SK-N-SH treated with all-trans-retinoic acid at 6 μM for 48 hours (cell line): ENCODE results near the gene CDC45.

ENCODE experiments used
- ARNTL ChIP-seq: fragments of 450-650 bp; formaldehyde crosslinking; IDR thresholded peaks from 2 replicates; pipeline ENCODE4 v1.5.0; 2020; ENCODE audit warnings: low read depth, mild to moderate bottlenecking, moderate library complexity, borderline replicate concordance
- ISL1 ChIP-seq: fragments of 250-450 bp; sonication (Bioruptor Pico); IDR thresholded peaks from 2 replicates; pipeline ENCODE4 v2.1.2; 2022; ENCODE audit warnings: mild to moderate bottlenecking, moderate library complexity
- SNAI2 ChIP-seq: fragments of 250-450 bp; sonication (Bioruptor Pico); IDR thresholded peaks from 2 replicates; pipeline ENCODE4 v1.5.0; 2020; ENCODE audit warnings: mild to moderate bottlenecking, moderate library complexity
- TOX ChIP-seq: fragments of 250-450 bp; sonication (Bioruptor Pico); IDR thresholded peaks from 2 replicates; pipeline ENCODE4 v1.8.0; 2021; ENCODE audit warnings: mild to moderate bottlenecking, moderate library complexity, borderline replicate concordance
- ZC3H10 ChIP-seq: fragments of 250-450 bp; sonication (Bioruptor Pico); IDR thresholded peaks from 2 replicates; pipeline ENCODE4 v1.5.1; 2021; ENCODE audit warnings: mild to moderate bottlenecking, moderate library complexity
- ZFP3 ChIP-seq: fragments of 250-450 bp; sonication (Bioruptor Pico); IDR thresholded peaks from 2 replicates; pipeline ENCODE4 v1.5.0; 2020; ENCODE audit warnings: mild to moderate bottlenecking, moderate library complexity
- ZNF565 ChIP-seq: fragments of 450-650 bp; formaldehyde crosslinking; conservative IDR thresholded peaks from 2 replicates; pipeline ENCODE4 v1.5.0; 2020; ENCODE audit warnings: low read depth, mild to moderate bottlenecking, moderate library complexity
- ZNF70 ChIP-seq: fragments of 450-650 bp; formaldehyde crosslinking; IDR thresholded peaks from 2 replicates; pipeline ENCODE4 v1.5.0; 2020; ENCODE audit warnings: mild to moderate bottlenecking, moderate library complexity
- ZNF8 ChIP-seq: fragments of 450-650 bp; formaldehyde crosslinking; IDR thresholded peaks from 2 replicates; pipeline ENCODE4 v1.5.0; 2020; ENCODE audit warnings: mild to moderate bottlenecking, moderate library complexity
- TF ChIP-seq, protein P1 (sequence below): fragments of 250-450 bp; sonication (Bioruptor Pico); IDR thresholded peaks from 2 replicates; pipeline ENCODE4 v1.5.1; 2020; ENCODE audit warnings: low read depth, mild to moderate bottlenecking, moderate library complexity
- TF ChIP-seq, protein P2 (sequence below): fragments of 250-450 bp; sonication (Bioruptor Pico); IDR thresholded peaks from 2 replicates; pipeline ENCODE4 v1.8.0; 2020; ENCODE audit warnings: mild to moderate bottlenecking, moderate library complexity, borderline replicate concordance

DNA sequence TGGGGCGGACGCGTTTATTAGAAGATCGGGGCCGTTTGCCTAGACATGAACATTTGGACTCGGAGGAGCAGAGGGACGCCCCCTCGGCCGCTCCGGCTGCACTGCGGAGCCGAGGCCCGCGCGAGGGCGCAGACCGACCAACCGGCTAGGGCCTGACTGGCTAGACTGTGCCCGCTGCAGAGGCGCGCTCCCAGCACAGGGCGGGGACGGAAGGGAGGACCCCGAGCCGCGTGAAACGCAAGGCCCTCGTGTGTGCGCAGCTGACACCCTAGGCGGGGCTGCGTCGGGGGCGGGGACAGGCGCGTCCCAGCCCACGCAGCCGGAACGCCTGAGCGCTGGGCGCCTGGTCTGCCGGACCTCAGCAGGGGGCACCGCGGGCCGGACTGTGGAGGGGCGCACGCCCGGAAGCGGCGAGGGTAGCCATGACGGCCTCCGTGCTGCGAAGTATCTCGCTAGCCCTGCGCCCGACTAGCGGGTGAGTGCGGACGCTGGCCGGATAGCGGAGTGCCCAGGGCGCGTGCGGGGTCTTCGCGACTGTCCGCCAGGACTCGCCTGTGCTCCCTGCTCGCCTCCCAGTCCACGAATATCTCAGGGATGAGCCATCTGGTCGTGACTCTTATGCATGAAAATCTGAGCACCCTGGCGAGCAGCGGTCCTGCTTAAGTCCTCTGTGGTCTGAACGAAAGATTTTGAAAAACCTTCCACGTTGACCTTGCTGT, 47.4 kb upstream of the CDC45 start, which contains the start of gene MRPL40:
- TF ChIP-seq, protein P1, sequence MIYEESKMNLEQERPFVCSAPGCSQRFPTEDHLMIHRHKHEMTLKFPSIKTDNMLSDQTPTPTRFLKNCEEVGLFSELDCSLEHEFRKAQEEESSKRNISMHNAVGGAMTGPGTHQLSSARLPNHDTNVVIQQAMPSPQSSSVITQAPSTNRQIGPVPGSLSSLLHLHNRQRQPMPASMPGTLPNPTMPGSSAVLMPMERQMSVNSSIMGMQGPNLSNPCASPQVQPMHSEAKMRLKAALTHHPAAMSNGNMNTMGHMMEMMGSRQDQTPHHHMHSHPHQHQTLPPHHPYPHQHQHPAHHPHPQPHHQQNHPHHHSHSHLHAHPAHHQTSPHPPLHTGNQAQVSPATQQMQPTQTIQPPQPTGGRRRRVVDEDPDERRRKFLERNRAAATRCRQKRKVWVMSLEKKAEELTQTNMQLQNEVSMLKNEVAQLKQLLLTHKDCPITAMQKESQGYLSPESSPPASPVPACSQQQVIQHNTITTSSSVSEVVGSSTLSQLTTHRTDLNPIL (CRISPR knock-in tag), result no peak
- TF ChIP-seq SNAI2, result no peak
- peak; percentile 74; the same call in 1 of the 2 replicates for TF ChIP-seq ARNTL (CRISPR knock-in tag)
- TF ChIP-seq ZNF8 (CRISPR knock-in tag), result no peak
- TF ChIP-seq ISL1 (CRISPR knock-in tag), result no peak
- no peak for TF ChIP-seq ZNF70
- TF ChIP-seq, protein P2, sequence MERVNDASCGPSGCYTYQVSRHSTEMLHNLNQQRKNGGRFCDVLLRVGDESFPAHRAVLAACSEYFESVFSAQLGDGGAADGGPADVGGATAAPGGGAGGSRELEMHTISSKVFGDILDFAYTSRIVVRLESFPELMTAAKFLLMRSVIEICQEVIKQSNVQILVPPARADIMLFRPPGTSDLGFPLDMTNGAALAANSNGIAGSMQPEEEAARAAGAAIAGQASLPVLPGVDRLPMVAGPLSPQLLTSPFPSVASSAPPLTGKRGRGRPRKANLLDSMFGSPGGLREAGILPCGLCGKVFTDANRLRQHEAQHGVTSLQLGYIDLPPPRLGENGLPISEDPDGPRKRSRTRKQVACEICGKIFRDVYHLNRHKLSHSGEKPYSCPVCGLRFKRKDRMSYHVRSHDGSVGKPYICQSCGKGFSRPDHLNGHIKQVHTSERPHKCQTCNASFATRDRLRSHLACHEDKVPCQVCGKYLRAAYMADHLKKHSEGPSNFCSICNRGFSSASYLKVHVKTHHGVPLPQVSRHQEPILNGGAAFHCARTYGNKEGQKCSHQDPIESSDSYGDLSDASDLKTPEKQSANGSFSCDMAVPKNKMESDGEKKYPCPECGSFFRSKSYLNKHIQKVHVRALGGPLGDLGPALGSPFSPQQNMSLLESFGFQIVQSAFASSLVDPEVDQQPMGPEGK (CRISPR knock-in tag), result no peak
- 0 out of 2 replicates have a peak, but pooled peaks have one; percentile 36 for TF ChIP-seq ZC3H10
- no peak for TF ChIP-seq ZFP3 (CRISPR knock-in tag)
- TF ChIP-seq ZNF565 (CRISPR knock-in tag), result no peak
- TF ChIP-seq TOX (CRISPR knock-in tag), result no peak
